HL-60 (cell line): ENCODE measurements around the gene REPS2.

Source experiments
- DNase-seq, 2 experiments: peaks; one replicate each; pipeline ENCODE4 v3.0.0-alpha.2; 2010 to 2020; ENCODE audit warnings: low read depth in 1 of 2, low spot score in 1 of 2
- H3K27ac ChIP-seq: fragments of 250-450 bp; sonication (Bioruptor Pico); replicated peaks from 2 replicates; pipeline ENCODE4 v1.5.1; 2020; ENCODE audit warnings: mild to moderate bottlenecking, moderate library complexity
- H3K27me3 ChIP-seq: fragments of 250-450 bp; sonication (Bioruptor Pico); 2 replicates; pipeline ENCODE4 v1.5.1; 2021; ENCODE audit warnings: mild to moderate bottlenecking, moderate library complexity; ENCODE audit not compliant: insufficient read depth, poor library complexity, severe bottlenecking
- H3K4me3 ChIP-seq: replicated peaks from 2 replicates; pipeline ENCODE4 v1.5.1; 2011; ENCODE audit warnings: mild to moderate bottlenecking, control low read depth, low read length; ENCODE audit not compliant: insufficient read depth
- GABPA ChIP-seq: IDR thresholded peaks from 2 replicates; pipeline ENCODE4 v1.6.1; 2012; ENCODE audit warnings: low read depth
- POLR2AphosphoS5 ChIP-seq: IDR thresholded peaks from 2 replicates; pipeline ENCODE4 v1.6.1; 2012; ENCODE audit warnings: low read depth
- SPI1 ChIP-seq: IDR thresholded peaks from 2 replicates; pipeline ENCODE4 v1.6.1; 2012; ENCODE audit warnings: low read depth, mild to moderate bottlenecking, borderline replicate concordance
- TF ChIP-seq, protein P1 (sequence below): IDR thresholded peaks from 2 replicates; pipeline ENCODE4 v1.6.1; 2012; ENCODE audit warnings: low read depth; ENCODE audit not compliant: insufficient replicate concordance
- TF ChIP-seq, protein P2 (sequence below): IDR thresholded peaks from one replicate; pipeline ENCODE4 v1.5.1; 2011; ENCODE audit warnings: low read length, control low read depth, inconsistent platforms; ENCODE audit not compliant: insufficient read depth

Gene REPS2

DNA sequence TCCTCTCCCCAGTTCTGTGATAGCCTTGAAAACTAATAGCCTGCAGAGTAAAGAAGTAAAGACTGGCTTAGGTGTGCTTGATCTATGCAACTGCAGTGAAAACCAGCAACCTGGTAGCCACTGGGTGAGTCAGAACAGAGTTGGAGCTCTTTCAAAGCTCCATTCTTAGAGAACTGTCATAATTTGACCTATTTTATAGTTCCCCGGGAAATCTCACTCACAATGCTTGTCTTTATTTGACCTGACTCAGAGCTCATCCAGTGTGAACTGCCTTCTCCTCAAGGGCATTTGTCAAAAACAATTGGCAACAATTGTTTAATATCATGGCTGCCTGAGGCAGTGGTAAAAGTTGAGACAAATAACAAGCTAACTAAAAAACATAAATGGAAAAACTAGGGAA, 215.5 kb downstream of the REPS2 start:
- Histone ChIP-seq H3K4me3 (no peak overlapping the region), H3K27me3 (no peaks in the 10 kb centered on the region), H3K27ac (no peak overlapping the region)
- DNase-seq: no peak
- TF ChIP-seq, protein P1, sequence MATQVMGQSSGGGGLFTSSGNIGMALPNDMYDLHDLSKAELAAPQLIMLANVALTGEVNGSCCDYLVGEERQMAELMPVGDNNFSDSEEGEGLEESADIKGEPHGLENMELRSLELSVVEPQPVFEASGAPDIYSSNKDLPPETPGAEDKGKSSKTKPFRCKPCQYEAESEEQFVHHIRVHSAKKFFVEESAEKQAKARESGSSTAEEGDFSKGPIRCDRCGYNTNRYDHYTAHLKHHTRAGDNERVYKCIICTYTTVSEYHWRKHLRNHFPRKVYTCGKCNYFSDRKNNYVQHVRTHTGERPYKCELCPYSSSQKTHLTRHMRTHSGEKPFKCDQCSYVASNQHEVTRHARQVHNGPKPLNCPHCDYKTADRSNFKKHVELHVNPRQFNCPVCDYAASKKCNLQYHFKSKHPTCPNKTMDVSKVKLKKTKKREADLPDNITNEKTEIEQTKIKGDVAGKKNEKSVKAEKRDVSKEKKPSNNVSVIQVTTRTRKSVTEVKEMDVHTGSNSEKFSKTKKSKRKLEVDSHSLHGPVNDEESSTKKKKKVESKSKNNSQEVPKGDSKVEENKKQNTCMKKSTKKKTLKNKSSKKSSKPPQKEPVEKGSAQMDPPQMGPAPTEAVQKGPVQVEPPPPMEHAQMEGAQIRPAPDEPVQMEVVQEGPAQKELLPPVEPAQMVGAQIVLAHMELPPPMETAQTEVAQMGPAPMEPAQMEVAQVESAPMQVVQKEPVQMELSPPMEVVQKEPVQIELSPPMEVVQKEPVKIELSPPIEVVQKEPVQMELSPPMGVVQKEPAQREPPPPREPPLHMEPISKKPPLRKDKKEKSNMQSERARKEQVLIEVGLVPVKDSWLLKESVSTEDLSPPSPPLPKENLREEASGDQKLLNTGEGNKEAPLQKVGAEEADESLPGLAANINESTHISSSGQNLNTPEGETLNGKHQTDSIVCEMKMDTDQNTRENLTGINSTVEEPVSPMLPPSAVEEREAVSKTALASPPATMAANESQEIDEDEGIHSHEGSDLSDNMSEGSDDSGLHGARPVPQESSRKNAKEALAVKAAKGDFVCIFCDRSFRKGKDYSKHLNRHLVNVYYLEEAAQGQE: no peak
- TF ChIP-seq SPI1 (no peak), GABPA (no peak), POLR2AphosphoS5 (no peak)
- TF ChIP-seq, protein P2, sequence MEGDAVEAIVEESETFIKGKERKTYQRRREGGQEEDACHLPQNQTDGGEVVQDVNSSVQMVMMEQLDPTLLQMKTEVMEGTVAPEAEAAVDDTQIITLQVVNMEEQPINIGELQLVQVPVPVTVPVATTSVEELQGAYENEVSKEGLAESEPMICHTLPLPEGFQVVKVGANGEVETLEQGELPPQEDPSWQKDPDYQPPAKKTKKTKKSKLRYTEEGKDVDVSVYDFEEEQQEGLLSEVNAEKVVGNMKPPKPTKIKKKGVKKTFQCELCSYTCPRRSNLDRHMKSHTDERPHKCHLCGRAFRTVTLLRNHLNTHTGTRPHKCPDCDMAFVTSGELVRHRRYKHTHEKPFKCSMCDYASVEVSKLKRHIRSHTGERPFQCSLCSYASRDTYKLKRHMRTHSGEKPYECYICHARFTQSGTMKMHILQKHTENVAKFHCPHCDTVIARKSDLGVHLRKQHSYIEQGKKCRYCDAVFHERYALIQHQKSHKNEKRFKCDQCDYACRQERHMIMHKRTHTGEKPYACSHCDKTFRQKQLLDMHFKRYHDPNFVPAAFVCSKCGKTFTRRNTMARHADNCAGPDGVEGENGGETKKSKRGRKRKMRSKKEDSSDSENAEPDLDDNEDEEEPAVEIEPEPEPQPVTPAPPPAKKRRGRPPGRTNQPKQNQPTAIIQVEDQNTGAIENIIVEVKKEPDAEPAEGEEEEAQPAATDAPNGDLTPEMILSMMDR: no peak

DNA sequence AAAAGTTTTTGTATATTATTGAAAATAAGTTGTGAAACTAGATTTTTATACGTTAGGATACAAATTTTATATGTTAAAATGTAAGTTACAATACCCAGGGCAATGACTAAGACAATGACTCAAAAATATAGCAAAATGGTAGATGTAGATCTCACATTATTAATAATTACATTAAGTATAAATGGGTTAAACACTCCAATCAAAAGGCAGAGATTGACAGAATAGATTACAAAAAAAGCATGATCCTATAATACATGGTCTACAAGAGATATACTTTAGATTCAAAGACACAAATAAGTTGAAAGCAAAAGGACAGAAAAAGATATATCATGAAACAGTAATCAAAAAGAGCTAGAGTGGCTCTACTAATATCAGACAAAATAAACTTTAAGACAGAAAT, 217.6 kb downstream of the REPS2 start:
- no peak overlapping the region for H3K27ac ChIP-seq
- TF ChIP-seq POLR2AphosphoS5: no peak
- TF ChIP-seq, protein P1: no peak
- TF ChIP-seq GABPA: no peak
- TF ChIP-seq, protein P2: no peak
- TF ChIP-seq SPI1: no peak

DNA sequence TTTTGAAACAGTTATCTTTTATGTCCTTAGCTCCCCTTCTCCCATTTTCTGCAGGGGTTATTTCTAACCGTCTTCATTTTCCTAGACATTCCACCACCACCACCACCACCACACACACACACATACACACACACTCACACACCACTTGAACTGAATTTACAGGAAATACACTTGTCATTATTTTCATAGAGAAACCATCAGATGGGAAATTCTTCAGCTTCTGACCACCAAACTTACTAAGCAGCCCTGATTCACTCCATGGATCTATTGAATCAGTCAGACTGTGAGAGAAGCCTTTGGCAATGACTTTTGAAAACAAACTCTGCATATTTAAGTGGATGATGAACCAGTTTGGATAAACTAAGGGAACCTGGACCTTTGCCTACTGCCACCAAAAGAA, 218.5 kb downstream of the REPS2 start:
- no peak for DNase-seq
- no peak overlapping the region for H3K4me3 ChIP-seq
- no peak for TF ChIP-seq POLR2AphosphoS5
- TF ChIP-seq, protein P2: no peak
- TF ChIP-seq GABPA: no peak
- TF ChIP-seq, protein P1: no peak
- TF ChIP-seq SPI1: no peak
- no peaks in the 10 kb centered on the region for H3K27me3 ChIP-seq
- H3K27ac ChIP-seq: no peak overlapping the region

More for the DNA sequence above, 217.6 kb downstream of the REPS2 start:
- no peak for DNase-seq
- Histone ChIP-seq H3K27me3 (no peaks in the 10 kb centered on the region), H3K4me3 (no peak overlapping the region)
